ENCODE measurements around the gene SLC22A1.

Gene SLC22A1

DNA sequence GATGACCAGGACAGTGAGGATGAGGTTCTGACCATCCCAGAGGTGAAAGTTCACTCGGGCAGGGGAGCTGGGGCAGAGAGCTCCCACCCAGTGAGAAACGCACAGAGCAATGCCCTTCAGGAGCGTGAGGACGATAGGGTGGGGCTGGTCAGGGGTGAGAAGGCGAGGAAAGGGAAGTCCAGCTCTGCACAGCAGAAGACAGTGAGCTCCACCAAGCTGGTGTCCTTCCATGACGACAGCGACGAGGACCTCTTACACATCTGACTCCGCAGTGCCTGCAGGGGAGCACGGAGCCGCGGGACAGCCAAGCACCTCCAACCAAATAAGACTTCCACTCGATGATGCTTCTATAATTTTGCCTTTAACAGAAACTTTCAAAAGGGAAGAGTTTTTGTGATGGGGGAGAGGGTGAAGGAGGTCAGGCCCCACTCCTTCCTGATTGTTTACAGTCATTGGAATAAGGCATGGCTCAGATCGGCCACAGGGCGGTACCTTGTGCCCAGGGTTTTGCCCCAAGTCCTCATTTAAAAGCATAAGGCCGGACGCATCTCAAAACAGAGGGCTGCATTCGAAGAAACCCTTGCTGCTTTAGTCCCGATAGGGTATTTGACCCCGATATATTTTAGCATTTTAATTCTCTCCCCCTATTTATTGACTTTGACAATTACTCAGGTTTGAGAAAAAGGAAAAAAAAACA, 16.6 kb upstream of the SLC22A1 start:
- Histone ChIP-seq H3K9ac (no peak overlapping the region), H3K27ac (no peak overlapping the region), H3K4me3 (ENCODE audit: low read depth, low read length) (no peak overlapping the region), H3K9me3 (ENCODE audit: control insufficient read depth, low read length) (no peaks in the 10 kb centered on the region), H3K27me3 (ENCODE audit: control insufficient read depth, insufficient read depth, low read length) (no peaks in the 10 kb centered on the region), H3K79me2 (no peaks in the 10 kb centered on the region), H3K36me3 (ENCODE audit: control insufficient read depth, insufficient read depth, low read length) (no peaks in the 10 kb centered on the region), H2AFZ (no peak overlapping the region), H3K4me2 (ENCODE audit: low read length) (no peak overlapping the region), H3K4me1 (no peaks in the 10 kb centered on the region)
- TF ChIP-seq, protein P1, sequence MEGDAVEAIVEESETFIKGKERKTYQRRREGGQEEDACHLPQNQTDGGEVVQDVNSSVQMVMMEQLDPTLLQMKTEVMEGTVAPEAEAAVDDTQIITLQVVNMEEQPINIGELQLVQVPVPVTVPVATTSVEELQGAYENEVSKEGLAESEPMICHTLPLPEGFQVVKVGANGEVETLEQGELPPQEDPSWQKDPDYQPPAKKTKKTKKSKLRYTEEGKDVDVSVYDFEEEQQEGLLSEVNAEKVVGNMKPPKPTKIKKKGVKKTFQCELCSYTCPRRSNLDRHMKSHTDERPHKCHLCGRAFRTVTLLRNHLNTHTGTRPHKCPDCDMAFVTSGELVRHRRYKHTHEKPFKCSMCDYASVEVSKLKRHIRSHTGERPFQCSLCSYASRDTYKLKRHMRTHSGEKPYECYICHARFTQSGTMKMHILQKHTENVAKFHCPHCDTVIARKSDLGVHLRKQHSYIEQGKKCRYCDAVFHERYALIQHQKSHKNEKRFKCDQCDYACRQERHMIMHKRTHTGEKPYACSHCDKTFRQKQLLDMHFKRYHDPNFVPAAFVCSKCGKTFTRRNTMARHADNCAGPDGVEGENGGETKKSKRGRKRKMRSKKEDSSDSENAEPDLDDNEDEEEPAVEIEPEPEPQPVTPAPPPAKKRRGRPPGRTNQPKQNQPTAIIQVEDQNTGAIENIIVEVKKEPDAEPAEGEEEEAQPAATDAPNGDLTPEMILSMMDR (IDR thresholded peaks at IDR 0.05): no peak

DNA sequence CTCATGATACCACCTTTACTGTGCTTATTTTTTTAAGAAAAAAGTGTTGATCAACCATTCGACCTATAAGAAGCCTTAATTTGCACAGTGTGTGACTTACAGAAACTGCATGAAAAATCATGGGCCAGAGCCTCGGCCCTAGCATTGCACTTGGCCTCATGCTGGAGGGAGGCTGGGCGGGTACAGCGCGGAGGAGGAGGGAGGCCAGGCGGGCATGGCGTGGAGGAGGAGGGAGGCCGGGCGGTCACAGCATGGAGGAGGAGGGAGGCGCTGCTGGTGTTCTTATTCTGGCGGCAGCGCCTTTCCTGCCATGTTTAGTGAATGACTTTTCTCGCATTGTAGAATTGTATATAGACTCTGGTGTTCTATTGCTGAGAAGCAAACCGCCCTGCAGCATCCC, 15.6 kb upstream of the SLC22A1 start:
- H3K36me3 ChIP-seq (ENCODE audit: control insufficient read depth, insufficient read depth, low read length): no peaks in the 10 kb centered on the region
- H3K4me3 ChIP-seq (ENCODE audit: low read depth, low read length): no peak overlapping the region
- H3K79me2 ChIP-seq: no peaks in the 10 kb centered on the region
- H3K9ac ChIP-seq: no peak overlapping the region
- no peak overlapping the region for H3K4me2 ChIP-seq (ENCODE audit: low read length)
- no peak overlapping the region for H3K27ac ChIP-seq
- H3K9me3 ChIP-seq (ENCODE audit: control insufficient read depth, low read length): no peaks in the 10 kb centered on the region
- H3K4me1 ChIP-seq: no peaks in the 10 kb centered on the region
- TF ChIP-seq, protein P1 (IDR thresholded peaks at IDR 0.05): no peak
- no peak overlapping the region for H2AFZ ChIP-seq
- no peaks in the 10 kb centered on the region for H3K27me3 ChIP-seq (ENCODE audit: control insufficient read depth, insufficient read depth, low read length)

DNA sequence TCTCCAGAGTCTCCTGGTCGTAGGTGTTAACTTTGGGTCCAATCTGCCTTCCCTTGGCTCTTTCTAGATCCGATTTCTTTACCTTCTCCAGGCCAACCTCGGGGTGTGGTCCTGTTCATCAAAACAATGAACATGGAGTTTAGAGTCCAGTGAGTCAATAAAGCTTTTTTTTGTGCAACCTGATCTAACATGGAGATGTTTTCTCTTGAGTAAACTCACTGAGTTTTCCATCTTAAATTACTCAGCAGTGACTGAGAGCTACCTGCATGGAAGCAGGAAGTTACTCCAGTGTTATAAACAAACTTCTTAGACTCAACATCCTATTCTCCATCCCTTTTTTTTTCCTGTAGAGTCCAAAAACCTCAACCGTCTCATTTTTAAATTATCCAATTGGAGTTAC, 14.9 kb upstream of the SLC22A1 start:
- H3K27ac ChIP-seq: no peak overlapping the region
- no peaks in the 10 kb centered on the region for H3K9me3 ChIP-seq (ENCODE audit: control insufficient read depth, low read length)
- no peak overlapping the region for H3K4me2 ChIP-seq (ENCODE audit: low read length)
- H3K36me3 ChIP-seq (ENCODE audit: control insufficient read depth, insufficient read depth, low read length): no peaks in the 10 kb centered on the region
- no peaks in the 10 kb centered on the region for H3K4me1 ChIP-seq
- H3K9ac ChIP-seq: no peak overlapping the region
- no peak overlapping the region for H2AFZ ChIP-seq
- H3K79me2 ChIP-seq: no peaks in the 10 kb centered on the region
- H3K27me3 ChIP-seq (ENCODE audit: control insufficient read depth, insufficient read depth, low read length): no peaks in the 10 kb centered on the region
- TF ChIP-seq, protein P1 (IDR thresholded peaks at IDR 0.05): no peak
- H3K4me3 ChIP-seq (ENCODE audit: low read depth, low read length): no peak overlapping the region

DNA sequence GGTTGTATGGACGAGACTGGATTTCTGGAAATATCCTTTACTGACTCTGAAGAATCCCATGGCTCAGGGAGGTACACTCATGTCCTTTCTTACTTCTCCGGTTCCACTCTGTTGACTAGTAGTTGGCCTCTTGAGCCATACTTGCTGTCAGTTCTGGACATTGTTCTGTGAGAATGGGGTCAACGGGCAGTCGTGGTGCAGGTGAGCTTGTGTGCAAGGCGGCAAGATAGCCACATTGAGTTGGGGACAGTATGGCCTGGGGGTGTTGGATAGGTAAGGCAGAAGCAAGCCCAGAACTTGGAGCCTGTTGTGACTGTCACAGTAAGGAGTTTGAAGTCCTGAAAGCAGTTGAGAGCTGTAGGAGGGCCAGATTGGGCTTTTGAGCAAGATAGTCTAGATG, 13.5 kb upstream of the SLC22A1 start:
- Histone ChIP-seq H3K4me3 (ENCODE audit: low read depth, low read length) (no peak overlapping the region), H3K9ac (no peak overlapping the region), H3K9me3 (ENCODE audit: control insufficient read depth, low read length) (no peaks in the 10 kb centered on the region), H2AFZ (no peak overlapping the region), H3K27ac (no peak overlapping the region), H3K4me1 (no peaks in the 10 kb centered on the region), H3K79me2 (no peaks in the 10 kb centered on the region), H3K36me3 (ENCODE audit: control insufficient read depth, insufficient read depth, low read length) (no peaks in the 10 kb centered on the region), H3K4me2 (ENCODE audit: low read length) (no peak overlapping the region), H3K27me3 (ENCODE audit: control insufficient read depth, insufficient read depth, low read length) (no peaks in the 10 kb centered on the region)
- TF ChIP-seq, protein P1 (IDR thresholded peaks at IDR 0.05): no peak

DNA sequence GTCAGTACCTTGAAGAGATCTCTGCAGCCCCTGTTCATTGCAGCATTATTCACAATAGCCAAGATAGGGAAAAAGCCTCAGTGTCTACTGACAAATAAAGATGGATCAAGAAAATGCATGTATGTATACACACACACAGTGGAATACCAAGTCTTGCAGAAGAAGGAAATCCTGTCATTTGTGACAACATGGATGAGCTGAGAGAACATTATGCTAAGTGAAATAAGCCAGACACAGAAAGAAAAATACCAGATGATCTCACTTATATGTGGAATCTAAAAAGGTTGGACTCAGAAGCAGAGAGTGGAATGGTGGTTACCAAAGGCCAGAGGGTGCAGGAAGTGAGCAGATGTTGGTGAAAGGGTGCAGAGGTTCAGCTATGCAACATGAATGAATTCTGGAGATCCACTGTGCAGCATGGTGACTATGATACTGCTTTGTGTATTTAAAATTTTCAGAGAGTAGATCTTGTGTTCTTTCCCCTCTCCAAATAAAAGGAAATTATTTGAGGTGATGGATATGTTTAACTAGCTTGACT, 11.0 kb upstream of the SLC22A1 start:
- Histone ChIP-seq H3K4me3 (ENCODE audit: low read depth, low read length) (no peak overlapping the region), H3K4me2 (ENCODE audit: low read length) (no peak overlapping the region), H3K79me2 (no peaks in the 10 kb centered on the region), H3K9me3 (ENCODE audit: control insufficient read depth, low read length) (no peaks in the 10 kb centered on the region), H3K4me1 (no peaks in the 10 kb centered on the region), H3K27me3 (ENCODE audit: control insufficient read depth, insufficient read depth, low read length) (no peaks in the 10 kb centered on the region), H3K9ac (no peak overlapping the region), H2AFZ (no peak overlapping the region), H3K27ac (no peak overlapping the region), H3K36me3 (ENCODE audit: control insufficient read depth, insufficient read depth, low read length) (no peaks in the 10 kb centered on the region)
- TF ChIP-seq, protein P1 (IDR thresholded peaks at IDR 0.05): no peak
